Effector memory CD8-positive, alpha-beta T cell (primary cell): ENCODE data around the gene UVRAG.

Experiments used
- ATAC-seq: fragments of 150-1000 bp; cut with Tn5 transposase; replicated peaks from 2 replicates; pipeline ENCODE4 v1.10.0; 2021; ENCODE audit warnings: mild to moderate bottlenecking, moderate library complexity
- DNase-seq, 3 experiments: peaks; one replicate each; pipeline ENCODE4 v3.0.0; 2021
- H3K27ac Mint-ChIP-seq, 2 donors: one replicate each; pipeline ENCODE4 v1.8.0; 2022; ENCODE audit warnings: mild to moderate bottlenecking in 2 of 2, mixed read lengths in 2 of 2, moderate library complexity in 2 of 2
- H3K27me3 Mint-ChIP-seq, 2 donors: one replicate each; pipeline ENCODE4 v1.8.0; 2022; ENCODE audit warnings: mixed read lengths in 2 of 2
- H3K36me3 Mint-ChIP-seq: one replicate; pipeline ENCODE4 v1.8.0; 2022; ENCODE audit warnings: mild to moderate bottlenecking, moderate library complexity, mixed read lengths; ENCODE audit not compliant: insufficient read depth
- H3K4me1 Mint-ChIP-seq, 2 donors: one replicate each; pipeline ENCODE4 v1.8.0; 2022; ENCODE audit warnings: low read depth in 2 of 2, mixed read lengths in 2 of 2
- H3K4me3 Mint-ChIP-seq, 2 donors: one replicate each; pipeline ENCODE4 v1.8.0; 2022; ENCODE audit warnings: mild to moderate bottlenecking in 2 of 2, mixed read lengths in 2 of 2, moderate library complexity in 2 of 2
- H3K9me3 Mint-ChIP-seq, 2 donors: one replicate each; pipeline ENCODE4 v1.8.0; 2022; ENCODE audit warnings: mixed read lengths in 2 of 2

Gene UVRAG

DNA sequence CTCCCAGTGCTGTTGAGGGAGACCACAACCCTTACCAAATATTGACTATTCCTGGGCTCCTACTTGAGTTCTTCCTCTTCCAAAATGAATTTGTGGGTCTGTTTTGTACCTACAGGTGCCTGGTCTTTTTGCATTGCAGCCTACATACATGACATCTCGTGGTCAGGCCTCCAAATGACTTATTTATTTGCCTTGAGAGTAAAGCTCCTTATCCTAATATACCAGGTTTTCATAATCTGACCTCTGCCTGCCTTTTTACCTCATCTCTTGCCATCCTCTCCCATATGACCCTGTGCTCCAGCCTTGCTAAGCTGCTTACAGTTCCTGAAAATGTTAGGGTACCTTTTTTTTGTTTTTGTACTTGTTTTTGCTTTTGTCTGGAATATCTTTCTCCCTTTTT is 130.4 kb downstream of the UVRAG start:
- Mint-ChIP-seq H3K27me3 (no peaks in the 10 kb centered on the region), H3K4me1 (peaks cover 8 to 24% of the 10 kb centered on the region in 2 donors), H3K36me3 (no peaks in the 10 kb centered on the region), H3K4me3 (no peak overlapping the region), H3K27ac (no peak overlapping the region), H3K9me3 (no peaks in the 10 kb centered on the region)
- ATAC-seq (no peak), DNase-seq (no peak)

GRCh38 chr11:75945947-75946346 is 130.9 kb downstream of the UVRAG start:
- Mint-ChIP-seq H3K27me3 (no peaks in the 10 kb centered on the region), H3K27ac (no peak overlapping the region), H3K4me3 (no peak overlapping the region), H3K4me1 (peaks cover 9 to 24% of the 10 kb centered on the region in 2 donors), H3K9me3 (no peaks in the 10 kb centered on the region), H3K36me3 (no peaks in the 10 kb centered on the region)
- DNase-seq (no peak), ATAC-seq (no peak)

DNA sequence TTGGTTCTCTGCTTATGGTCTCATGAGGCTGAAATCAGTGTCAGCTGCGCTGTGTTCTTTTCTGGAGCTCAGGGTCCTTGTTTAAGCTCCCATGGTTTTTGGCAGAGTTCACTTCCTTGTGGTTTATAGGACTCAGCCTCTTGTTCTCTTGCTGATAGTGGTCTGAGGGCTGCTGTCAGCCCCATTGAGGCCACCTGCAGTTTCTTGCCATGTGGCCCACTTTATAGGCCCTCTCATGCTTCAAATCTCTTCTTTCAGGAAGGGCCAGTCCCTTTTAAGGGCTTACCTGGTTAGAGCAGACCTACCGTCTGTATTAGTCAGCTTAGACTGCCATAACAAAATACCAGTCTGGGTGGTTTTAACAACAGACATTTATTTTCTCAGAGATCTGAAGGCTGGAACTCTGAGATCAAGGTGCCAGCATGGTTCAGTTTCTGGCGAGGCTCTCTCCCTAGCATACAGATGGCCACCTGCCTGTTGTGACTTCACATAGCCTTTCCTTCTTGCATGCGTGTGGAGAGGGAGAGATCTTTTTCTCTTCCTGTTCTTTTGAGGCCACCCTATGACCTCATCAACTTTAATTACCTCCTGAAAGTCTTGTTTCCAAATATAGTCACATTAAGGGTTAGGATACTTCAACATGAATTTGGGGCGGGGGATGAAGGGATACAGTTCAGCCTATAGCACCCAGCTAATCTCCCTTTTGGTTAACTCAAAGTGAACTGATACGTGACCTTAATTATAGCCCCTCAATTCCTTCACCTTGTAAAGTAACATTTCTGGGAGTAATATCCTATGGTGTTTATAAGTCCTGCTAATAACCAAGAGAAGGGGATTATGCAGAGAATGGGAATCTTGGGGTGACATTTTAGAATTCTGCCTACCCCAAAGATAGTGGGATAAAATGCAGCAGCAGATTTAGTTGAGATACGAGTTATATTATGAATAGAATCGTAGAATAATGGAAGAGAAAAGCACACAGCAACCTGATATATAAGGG is 131.8 kb downstream of the UVRAG start:
- Mint-ChIP-seq H3K9me3 (no peaks in the 10 kb centered on the region), H3K27ac (peak overlapping the region in 1 of 2 donors; percentile 56), H3K4me3 (no peak overlapping the region), H3K4me1 (peaks cover 11 to 24% of the 10 kb centered on the region in 2 donors), H3K27me3 (no peaks in the 10 kb centered on the region), H3K36me3 (no peaks in the 10 kb centered on the region)
- DNase-seq, result no peak
- ATAC-seq, result no peak

- Mint-ChIP-seq H3K36me3 (no peaks in the 10 kb centered on the region), H3K4me3 (no peak overlapping the region), H3K4me1 (peaks cover 8 to 32% of the 10 kb centered on the region in 2 donors), H3K27me3 (no peaks in the 10 kb centered on the region), H3K27ac (no peak overlapping the region), H3K9me3 (no peaks in the 10 kb centered on the region)
- ATAC-seq (no peak), DNase-seq (no peak)
These were observed 134.1 kb downstream of the UVRAG start for GRCh38 chr11:75949023-75949672.

DNA sequence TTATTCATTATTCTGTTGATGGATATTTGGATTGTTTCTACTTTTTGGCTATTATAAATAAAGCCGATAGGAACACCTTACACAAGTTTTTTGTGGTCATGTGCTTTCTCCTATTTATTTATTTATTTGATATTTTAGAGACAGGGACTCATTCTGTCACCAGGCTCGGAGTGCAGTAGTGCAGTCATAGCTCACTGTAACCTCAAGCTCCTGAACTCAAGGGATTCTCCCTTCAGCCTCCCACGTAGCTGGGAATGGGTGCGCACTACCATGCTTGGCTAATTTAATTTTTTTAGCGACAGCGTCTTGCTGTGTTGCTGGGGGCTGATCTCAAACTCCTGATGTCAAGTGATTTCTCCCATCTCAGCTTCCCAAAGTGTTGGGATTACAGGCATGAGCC is 135.1 kb downstream of the UVRAG start:
- Mint-ChIP-seq H3K36me3 (no peaks in the 10 kb centered on the region), H3K4me3 (no peak overlapping the region), H3K27ac (no peak overlapping the region), H3K27me3 (no peaks in the 10 kb centered on the region), H3K4me1 (peaks cover 8 to 32% of the 10 kb centered on the region in 2 donors), H3K9me3 (no peaks in the 10 kb centered on the region)
- DNase-seq (no peak), ATAC-seq (no peak)

DNA sequence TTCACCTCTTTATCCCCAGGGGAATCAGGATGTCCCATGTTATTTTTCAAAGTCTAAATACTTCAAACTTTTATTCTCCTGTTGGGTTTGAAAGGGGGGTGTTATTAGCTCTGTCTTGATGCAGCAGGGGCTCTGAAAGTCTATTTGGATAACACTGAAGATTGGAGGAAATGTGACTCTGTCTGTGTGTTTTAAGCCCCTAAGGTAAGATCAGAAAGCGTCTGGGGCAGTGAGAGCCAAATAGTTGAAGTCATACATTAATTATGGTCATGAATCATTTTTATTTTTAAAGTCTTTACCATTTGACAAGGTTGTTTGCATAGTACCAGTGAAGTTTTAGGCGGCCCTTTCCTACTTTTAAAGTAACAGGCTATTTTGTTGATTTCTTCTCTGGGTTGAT is 139.0 kb downstream of the UVRAG start:
- no peaks in the 10 kb centered on the region for H3K9me3 Mint-ChIP-seq
- peaks cover 5 to 17% of the 10 kb centered on the region in 2 donors for H3K4me1 Mint-ChIP-seq
- ATAC-seq (no peak), DNase-seq (no peak)
- no peak overlapping the region for H3K4me3 Mint-ChIP-seq
- no peak overlapping the region for H3K27ac Mint-ChIP-seq
- H3K27me3 Mint-ChIP-seq, result no peaks in the 10 kb centered on the region
- no peaks in the 10 kb centered on the region for H3K36me3 Mint-ChIP-seq

GRCh38 chr11:75955443-75955842 is 140.4 kb downstream of the UVRAG start:
- peaks cover 8 to 22% of the 10 kb centered on the region in 2 donors for H3K4me1 Mint-ChIP-seq
- no peaks in the 10 kb centered on the region for H3K36me3 Mint-ChIP-seq
- DNase-seq (no peak), ATAC-seq (no peak)
- no peak overlapping the region for H3K4me3 Mint-ChIP-seq
- no peaks in the 10 kb centered on the region for H3K27me3 Mint-ChIP-seq
- H3K9me3 Mint-ChIP-seq, result no peaks in the 10 kb centered on the region
- H3K27ac Mint-ChIP-seq, result no peak overlapping the region

- peaks cover 5 to 9% of the 10 kb centered on the region in 2 donors for H3K4me1 Mint-ChIP-seq
- ATAC-seq (no peak), DNase-seq (no peak)
- H3K36me3 Mint-ChIP-seq, result peaks cover 4% of the 10 kb centered on the region
- no peaks in the 10 kb centered on the region for H3K27me3 Mint-ChIP-seq
- no peaks in the 10 kb centered on the region for H3K9me3 Mint-ChIP-seq
- H3K27ac Mint-ChIP-seq, result no peak overlapping the region
- H3K4me3 Mint-ChIP-seq, result no peak overlapping the region
These were observed 144.5 kb downstream of the UVRAG start for GRCh38 chr11:75959540-75959939.

- no peak overlapping the region for H3K4me3 Mint-ChIP-seq
- H3K27me3 Mint-ChIP-seq, result no peaks in the 10 kb centered on the region
- no peaks in the 10 kb centered on the region for H3K9me3 Mint-ChIP-seq
- H3K36me3 Mint-ChIP-seq, result peaks cover 4% of the 10 kb centered on the region
- peaks cover 6 to 11% of the 10 kb centered on the region in 2 donors for H3K4me1 Mint-ChIP-seq
- ATAC-seq (no peak), DNase-seq (no peak)
- H3K27ac Mint-ChIP-seq, result peak overlapping the region in 1 of 2 donors; percentile 46
These were observed 149.1 kb downstream of the UVRAG start for GRCh38 chr11:75964071-75964470.

- Mint-ChIP-seq H3K4me3 (no peak overlapping the region), H3K27me3 (no peaks in the 10 kb centered on the region), H3K4me1 (peaks cover 5 to 6% of the 10 kb centered on the region in 2 donors), H3K27ac (no peak overlapping the region), H3K36me3 (peaks cover 4% of the 10 kb centered on the region), H3K9me3 (no peaks in the 10 kb centered on the region)
- DNase-seq, result no peak
- no peak for ATAC-seq
These were observed 151.7 kb downstream of the UVRAG start for GRCh38 chr11:75966537-75967287.

- no peaks in the 10 kb centered on the region for H3K9me3 Mint-ChIP-seq
- peaks cover 5 to 6% of the 10 kb centered on the region in 2 donors for H3K4me1 Mint-ChIP-seq
- no peak overlapping the region for H3K4me3 Mint-ChIP-seq
- peaks cover 4% of the 10 kb centered on the region for H3K36me3 Mint-ChIP-seq
- H3K27ac Mint-ChIP-seq, result no peak overlapping the region
- no peak for ATAC-seq
- H3K27me3 Mint-ChIP-seq, result no peaks in the 10 kb centered on the region
- no peak for DNase-seq
These were observed 153.1 kb downstream of the UVRAG start for GRCh38 chr11:75968021-75968625.

DNA sequence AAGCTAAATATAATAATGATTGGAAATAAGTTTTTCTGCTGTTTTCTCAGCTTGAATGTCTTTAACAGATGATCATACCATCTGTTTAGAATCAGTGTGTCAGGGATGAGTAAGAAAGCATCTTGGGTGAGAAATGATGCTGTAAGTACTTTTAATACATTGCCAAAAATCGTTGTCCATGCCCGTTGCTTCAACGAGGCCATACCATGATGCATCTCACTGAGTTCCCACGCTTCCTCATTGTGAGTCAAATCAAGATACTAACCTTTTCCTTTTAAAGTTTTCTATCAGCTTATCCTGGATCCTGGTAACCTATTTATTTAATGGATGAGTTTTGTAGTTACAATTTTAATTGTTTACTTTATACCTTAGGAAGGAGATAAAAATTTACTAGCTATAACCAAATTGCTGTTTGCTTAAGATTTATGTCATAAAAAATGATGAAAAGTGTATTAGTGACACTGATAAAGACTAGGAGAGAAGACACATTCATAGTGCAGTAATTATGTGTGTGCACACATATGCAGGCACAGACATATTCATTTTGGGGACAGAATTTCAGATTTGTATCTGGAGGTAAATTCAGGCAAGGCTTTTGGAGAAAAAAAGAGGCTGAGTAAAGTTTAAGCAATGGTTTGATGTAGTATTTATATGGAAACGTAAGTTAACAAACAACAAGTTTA is 154.8 kb downstream of the UVRAG start:
- Mint-ChIP-seq H3K36me3 (no peaks in the 10 kb centered on the region), H3K9me3 (no peaks in the 10 kb centered on the region), H3K27ac (no peak overlapping the region), H3K27me3 (no peaks in the 10 kb centered on the region), H3K4me3 (no peak overlapping the region), H3K4me1 (peaks cover 5 to 6% of the 10 kb centered on the region in 2 donors)
- ATAC-seq, result no peak
- no peak for DNase-seq
